Pulmonary artery endothelial cell (primary cell): ENCODE results near the gene RNF223. TPM values are rescaled to one million over a fixed set of nuclear protein-coding genes. Genes with fewer than 3 reads are reported as not detected.
"Not testable (repeated sequence)": the region's sequence is repeated elsewhere in the genome, so short reads cannot be mapped to it uniquely, and the experiment has no call there.

Experiments used
- DNase-seq: peaks from one replicate; pipeline ENCODE4 v3.0.0-alpha.2; 2011; ENCODE audit warnings: low read depth, low spot score
- total RNA-seq: library from RNA; depleted of rRNA; stranded (reverse); fragments of >200 nt; gene quantifications from 2 replicates; pipeline ENCODE4 v1.2.3, GENCODE V29; 2014

RNF223 gene
- total RNA-seq, 1 donor from 2014 or later, result not detected

DNA sequence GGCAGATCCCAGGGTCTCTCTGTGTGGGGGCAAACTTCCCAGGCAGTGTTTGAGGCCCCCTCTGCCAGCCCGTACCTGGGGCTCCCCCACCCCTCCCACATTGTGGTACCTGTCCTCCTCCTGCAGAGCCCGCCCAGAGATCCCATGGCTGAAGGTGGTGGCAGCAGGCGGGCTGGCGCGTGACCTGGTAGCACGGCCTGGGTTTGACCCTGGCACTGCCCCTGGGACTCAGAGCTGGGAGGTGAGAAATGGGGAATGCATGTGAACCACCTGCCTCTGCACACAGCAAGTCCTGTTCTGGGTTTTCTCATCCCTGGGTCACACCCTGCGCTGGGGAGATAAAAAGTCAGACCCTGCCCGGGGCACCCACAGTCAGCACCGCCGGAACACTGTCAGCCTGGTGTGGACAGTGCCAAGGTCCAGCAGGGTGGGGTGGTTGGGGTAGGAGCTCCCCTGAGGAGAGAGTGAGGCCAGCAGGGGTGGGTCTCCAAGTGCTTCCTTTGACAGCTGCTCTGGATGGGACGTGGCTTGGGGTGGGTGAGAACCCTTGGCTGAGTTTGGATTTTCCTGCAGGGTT lies 42.4 kb downstream of the RNF223 start:
- DNase-seq, result no peak

DNA sequence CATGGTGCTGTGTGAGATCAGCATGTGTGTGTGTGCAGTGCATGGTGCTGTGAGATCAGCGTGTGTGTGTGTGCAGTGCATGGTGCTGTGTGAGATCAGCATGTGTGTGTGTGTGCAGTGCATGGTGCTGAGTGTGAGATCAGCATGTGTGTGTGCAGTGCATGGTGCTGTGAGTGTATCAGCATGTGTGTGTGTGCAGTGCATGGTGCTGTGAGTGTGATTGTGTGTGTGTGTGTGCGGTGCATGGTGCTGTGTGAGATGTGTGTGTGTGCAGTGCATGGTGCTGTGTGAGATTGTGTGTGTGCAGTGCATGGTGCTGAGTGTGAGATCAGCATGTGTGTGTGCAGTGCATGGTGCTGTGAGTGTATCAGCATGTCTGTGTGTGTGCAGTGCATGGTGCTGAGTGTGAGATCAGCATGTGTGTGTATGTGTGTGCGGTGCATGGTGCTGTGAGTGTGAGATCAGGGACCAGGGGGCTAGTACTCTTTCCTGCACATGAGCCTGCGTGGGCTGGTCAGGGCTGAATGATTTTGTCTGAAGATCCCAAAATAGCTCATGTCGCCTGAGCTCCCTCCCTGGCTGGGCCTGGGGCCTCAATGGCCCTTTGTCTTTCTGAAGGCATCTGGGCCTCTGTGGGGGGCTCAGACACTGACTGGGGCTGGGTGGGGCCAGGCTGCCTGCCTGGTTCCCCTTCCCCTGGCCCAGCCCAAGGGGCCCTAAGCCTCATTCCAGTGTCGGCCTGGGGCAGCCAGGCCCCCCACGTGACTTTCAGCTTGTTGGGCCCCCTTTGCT lies 43.0 kb downstream of the RNF223 start:
- not testable (repeated sequence) for DNase-seq

DNA sequence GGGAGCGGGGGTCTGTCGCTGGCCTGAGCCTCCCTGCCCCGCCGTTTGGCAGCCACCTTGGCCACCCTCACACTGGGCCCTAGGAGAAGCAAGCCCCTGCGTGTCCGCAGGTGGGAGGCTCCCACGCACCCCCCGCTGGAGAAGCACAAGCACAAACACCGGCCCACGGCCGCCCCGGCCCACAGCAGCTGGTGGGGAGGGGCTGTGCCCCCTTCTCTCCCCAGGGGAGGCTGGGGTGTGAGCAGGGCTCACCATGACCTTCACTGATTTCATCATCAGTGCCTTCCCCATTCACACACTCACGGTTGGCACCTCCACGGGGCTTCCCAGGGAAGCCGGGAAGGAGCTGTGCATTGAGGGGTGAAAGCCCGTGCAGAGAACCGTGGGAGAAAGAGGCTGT lies 46.3 kb downstream of the RNF223 start:
- no peak for DNase-seq

DNA sequence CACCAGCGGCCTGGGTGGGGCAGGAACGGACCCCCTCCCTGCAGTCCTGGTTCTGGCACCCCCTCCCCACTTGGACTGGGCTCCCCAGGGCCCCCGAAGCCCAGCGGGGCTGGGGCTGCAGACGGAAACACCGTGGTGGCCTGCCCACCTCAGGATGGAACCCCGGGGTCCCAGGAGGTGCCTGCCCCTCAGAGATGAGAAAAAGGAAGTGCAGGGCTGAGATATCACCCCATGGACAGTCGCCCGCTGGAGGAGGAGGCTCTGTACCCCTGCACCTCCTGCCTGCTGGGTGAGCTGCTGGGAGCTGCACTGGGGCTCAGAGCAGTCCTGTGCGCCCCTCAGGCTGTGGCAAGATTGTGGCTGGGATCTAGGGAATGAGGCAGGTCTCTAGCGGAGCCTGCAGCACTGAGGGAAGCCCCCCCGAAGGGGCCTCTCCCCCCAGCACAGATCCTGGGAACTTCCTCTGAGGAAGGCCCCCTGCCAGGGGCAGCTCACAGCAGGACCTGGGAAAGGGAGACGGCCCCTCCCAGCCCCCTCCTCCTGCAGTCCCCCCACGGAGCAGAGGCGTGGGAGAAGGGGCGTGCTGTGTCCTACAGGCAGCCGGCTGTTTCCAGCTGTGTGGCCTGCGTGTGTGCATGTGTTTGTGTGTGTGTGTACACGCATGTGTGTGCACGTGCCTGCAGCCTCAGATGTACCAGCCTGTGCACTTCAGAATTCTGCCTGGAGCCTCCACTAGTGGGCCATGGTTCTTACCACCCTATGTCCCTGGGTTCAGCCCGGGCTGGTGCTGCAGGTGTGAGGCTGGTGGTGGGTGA lies 47.3 kb downstream of the RNF223 start:
- DNase-seq, result no peak

DNA sequence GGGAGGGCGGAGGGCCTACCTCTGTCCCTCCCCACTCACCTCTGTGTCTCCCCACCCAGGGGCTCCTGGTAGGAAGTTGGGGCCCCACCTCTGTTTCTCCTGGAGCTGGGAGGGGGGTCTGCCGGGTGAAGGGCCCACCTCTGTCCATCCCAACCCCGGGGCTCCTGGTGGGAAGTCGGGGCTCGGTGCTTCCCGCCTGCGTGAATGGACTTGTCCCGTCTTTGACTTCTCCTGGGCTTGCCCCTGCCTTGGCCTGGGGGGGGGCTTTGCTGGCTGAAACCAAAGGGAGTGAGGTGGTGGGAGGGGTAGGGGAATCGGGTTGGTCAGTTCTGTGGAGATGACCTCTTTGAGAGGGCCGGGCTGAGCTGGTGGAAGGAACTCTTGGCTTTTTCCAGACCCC lies 48.4 kb downstream of the RNF223 start:
- DNase-seq, result no peak

DNA sequence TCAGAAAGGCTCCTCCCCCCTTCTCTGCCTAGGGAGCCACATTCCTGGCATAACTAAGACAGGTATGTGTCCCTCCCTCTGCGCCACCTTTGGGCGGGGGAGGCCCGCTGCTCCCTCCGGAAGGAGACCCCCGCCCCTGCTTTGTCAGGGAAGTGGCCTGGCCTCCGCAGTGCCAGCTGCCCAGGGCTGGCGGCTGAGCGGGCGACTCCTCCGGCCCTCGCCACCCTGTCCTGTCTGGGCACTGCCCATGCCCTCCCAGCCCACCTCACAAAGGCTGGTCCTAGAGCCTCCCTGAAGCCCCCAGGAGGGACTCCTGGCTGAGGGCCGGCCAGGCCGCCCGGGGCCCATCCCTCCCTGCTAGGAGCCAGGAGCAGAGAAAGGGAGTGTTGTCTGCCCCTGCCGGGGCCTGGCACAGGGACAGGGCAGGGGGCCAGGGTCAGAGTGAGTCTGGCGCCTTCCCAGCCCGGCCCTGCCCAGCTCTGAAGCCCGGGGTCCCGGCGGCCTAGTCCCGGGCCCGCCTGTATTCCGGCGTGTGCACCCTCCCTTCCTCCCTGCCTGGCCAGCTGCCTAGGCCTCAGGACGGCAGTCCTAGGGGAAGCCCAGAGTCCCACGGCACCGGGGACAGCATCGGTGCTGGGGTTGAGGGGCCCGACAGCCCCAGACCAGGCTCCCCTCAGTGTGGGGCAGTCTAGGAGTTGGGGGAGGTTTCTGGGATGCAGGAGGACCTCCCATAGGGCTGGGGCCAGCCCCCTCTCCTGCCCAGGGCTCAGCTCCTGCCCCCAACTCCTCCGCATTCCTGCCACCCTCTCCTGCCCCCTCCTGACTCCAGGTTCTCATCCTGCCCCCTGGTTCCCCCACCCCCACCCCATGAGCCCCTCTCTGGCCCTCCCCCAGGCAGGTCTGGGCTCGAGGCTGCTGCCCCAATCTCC lies 49.1 kb downstream of the RNF223 start:
- DNase-seq, result no peak

DNA sequence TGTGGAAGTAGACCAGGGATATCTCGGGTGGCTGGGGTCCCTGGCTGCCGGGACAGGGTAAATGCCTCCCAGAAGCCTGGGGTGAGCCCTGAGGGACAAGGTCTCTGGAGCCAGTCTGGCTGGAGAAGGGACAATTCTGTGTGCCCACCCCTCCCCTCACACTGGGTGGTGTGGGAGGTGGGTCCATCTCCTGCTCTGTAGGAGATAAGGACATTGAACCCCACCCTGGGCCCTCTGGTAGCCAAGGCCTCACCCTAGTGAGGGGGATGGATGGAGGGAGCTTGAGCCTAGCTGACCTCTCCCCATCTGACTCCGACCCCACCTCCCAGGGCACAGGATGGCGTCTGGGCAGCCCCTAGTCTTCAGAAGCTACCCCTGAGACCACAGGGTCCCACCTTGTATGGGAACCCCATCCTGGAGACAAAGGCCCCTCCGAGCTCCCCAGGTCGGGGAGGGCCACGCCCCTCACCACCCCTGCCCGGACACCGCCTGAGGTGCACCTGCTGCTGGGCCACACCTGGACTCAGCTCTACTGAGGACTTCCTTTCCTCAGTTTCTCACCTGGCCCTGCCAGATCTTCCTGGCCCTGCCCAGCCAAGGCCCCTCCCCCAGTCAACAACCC lies 49.8 kb downstream of the RNF223 start:
- no peak for DNase-seq

DNA sequence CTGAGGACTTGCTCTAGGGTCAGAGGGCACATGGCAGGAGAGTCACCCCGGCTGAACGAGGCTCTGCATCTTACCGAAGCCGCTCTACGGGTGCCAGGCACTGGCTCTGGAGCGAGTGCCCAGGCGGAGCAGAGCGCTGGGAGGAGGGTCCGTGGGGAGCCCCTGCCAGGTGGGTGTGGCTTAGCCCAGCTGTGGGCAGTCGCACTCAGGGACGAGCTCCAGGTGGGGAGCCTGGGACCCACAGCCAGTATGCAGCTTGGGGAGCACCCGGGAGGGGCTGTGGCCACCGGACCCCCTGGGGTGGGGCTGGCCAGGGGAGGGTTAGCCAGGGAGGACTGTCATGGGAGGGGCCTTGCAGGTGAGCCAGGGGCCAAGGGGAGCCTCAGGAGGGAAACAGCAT lies 50.4 kb downstream of the RNF223 start:
- DNase-seq, result no peak

DNA sequence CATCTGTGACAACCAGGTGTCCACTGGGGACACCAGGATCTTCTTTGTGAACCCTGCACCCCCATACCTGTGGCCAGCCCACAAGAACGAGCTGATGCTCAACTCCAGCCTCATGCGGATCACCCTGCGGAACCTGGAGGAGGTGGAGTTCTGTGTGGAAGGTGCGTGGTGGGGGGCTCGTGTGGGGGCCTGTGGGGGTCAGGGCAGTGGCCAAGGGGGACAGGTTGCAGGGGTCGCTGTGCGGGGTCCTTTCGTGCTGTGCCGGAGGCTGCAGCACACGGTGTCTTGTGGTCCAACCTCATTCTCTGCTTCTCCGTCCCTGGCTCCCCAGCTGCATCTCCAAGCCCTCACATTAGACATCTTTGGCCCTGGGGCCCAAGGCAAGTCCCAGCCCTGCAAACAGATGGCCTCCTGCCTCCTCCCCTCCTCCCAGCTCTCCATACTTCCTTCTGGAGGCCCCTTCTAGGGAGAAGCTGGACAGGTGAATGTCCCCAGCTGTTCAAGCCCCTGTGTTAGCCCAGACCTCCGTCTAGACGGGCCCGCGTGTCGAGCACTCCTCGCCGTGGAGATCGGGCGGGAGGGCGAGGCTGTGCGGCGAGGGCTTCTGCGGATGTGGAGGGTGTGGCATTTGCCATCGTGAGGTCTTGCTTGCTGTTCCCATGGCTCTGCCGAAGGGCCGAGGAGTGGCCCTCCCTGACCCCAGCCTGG lies 51.6 kb downstream of the RNF223 start:
- no peak for DNase-seq

DNA sequence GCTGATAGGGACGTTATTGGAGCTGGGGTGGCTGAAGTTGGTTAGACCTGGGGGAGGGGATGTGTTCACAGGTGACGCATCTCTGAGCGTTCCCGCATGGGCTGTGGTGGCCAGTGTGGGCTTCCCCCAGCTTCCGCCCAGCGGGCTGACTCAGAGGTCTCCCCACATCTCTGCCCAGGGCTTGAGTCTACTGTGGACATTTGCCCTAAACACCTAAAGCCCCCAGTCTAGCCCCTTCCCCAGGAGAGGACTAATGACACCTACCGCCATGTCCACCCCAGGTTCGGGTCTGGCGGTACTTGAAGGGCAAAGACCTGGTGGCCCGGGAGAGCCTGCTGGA lies 52.2 kb downstream of the RNF223 start:
- no peak for DNase-seq

DNA sequence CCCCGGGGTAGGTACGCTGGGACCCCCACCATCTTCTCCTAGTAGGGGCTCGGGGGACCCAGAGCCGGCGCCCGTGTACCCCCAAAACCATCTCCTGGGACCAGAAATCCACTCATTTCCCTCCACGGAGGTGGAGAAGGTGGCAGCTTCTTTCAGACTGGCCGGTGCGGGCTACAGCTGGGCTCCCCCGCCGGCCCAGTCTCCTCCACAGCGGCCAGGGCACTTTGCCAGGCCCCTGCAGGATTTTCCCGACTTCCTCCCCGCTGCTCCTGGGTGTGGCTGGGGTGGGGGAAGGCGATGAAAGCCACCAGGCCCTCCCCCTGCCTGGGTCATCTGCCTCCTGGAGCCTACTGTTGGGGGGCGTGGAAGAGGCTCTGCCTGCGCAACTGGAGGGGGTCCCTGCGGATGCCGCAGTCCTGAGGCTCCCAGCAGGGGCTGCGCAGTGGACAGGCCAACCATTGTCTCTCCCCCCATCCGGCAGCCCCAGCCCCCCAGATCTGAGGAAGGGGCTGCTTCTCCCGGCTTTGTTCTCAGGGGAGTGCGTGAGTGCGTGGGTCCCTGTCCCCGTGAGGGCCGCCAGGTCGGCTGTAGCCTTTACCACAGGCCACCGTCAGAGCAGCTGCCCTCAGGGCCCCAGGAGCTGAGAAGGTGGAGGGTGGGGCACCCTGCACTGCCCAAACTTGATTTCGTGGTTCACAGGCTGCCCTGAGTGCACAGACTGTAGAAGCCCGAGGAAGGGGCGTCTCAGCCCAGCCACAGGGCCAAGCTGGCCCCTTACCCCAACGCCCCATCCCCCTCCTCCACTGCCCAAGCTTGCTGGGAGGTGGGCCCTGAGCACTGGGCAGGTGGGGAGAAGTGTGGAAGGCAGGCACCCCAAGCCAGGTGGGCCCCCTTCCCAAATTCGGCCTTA lies 52.8 kb downstream of the RNF223 start:
- no peak for DNase-seq

Other genes with a start within 250 kb of the RNF223 start
- 0.07 and 0.14 TPM in 2 replicates for gene SAMD11, start 150.4 kb downstream of the RNF223 start, total RNA-seq
- 121 and 152 TPM in 2 replicates for gene NOC2L, start 115.0 kb downstream of the RNF223 start, total RNA-seq
- gene KLHL17, start 113.7 kb downstream of the RNF223 start, total RNA-seq, result 6.9 and 7.8 TPM in 2 replicates
- 0.32 and 0.46 TPM in 2 replicates for gene PLEKHN1, start 107.8 kb downstream of the RNF223 start, total RNA-seq
- not detected in 2 replicates for gene PERM1, start 92.2 kb downstream of the RNF223 start, total RNA-seq
- gene HES4, start 74.2 kb downstream of the RNF223 start, total RNA-seq, result 9.1 and 17.8 TPM in 2 replicates
- 96.4 and 121 TPM in 2 replicates for gene ISG15, start 60.8 kb downstream of the RNF223 start, total RNA-seq
- 48.4 and 88.2 TPM in 2 replicates for gene AGRN, start 54.2 kb downstream of the RNF223 start, total RNA-seq
- 6.1 and 6.7 TPM in 2 replicates for gene C1orf159, start 41.8 kb upstream of the RNF223 start, total RNA-seq
- gene TTLL10, start 99.6 kb upstream of the RNF223 start, total RNA-seq, result not detected in 2 replicates
- gene TNFRSF18, start 132.3 kb upstream of the RNF223 start, total RNA-seq, result 0.18 TPM in 1 of 2 replicates, not detected in the other
- 0.79 and 1.2 TPM in 2 replicates for gene TNFRSF4, start 139.8 kb upstream of the RNF223 start, total RNA-seq
- gene SDF4, start 157.7 kb upstream of the RNF223 start, total RNA-seq, result 116 TPM in 2 replicates
- gene B3GALT6, start 157.9 kb upstream of the RNF223 start, total RNA-seq, result 28.9 and 31.5 TPM in 2 replicates
- 0.33 TPM in 1 of 2 replicates, not detected in the other for gene C1QTNF12, start 172.4 kb upstream of the RNF223 start, total RNA-seq
- gene UBE2J2, start 199.5 kb upstream of the RNF223 start, total RNA-seq, result 47.9 and 63.2 TPM in 2 replicates
- gene SCNN1D, start 206.1 kb upstream of the RNF223 start, total RNA-seq, result 0.33 and 0.46 TPM in 2 replicates
- 16.2 and 17.4 TPM in 2 replicates for gene ACAP3, start 233.6 kb upstream of the RNF223 start, total RNA-seq
- gene PUSL1, start 234.3 kb upstream of the RNF223 start, total RNA-seq, result 18.1 and 19.9 TPM in 2 replicates